Upper lobe of right lung (tissue), 1 donor: ENCODE data around the gene CD37. TPM values are rescaled to one million over a fixed set of nuclear protein-coding genes. Genes with fewer than 3 reads are reported as not detected.
"Not testable (repeated sequence)": the region's sequence is repeated elsewhere in the genome, so short reads cannot be mapped to it uniquely, and the experiment has no call there.

Experiments
- ATAC-seq: fragments of 200-7000 bp; cut with Tn5 transposase; one replicate; pipeline ENCODE4 v1.9.1; 2020; ENCODE audit warnings: mild to moderate bottlenecking, moderate library complexity
- DNase-seq: peaks from one replicate; pipeline ENCODE4 v3.0.0-alpha.2; 2020
- H3K27ac ChIP-seq: fragments of 200-600 bp; one replicate; pipeline ENCODE4 v1.8.0; 2022
- H3K27me3 ChIP-seq: fragments of 200-600 bp; one replicate; pipeline ENCODE4 v1.8.0; 2022; ENCODE audit warnings: mild to moderate bottlenecking
- H3K36me3 ChIP-seq: fragments of 200-600 bp; one replicate; pipeline ENCODE4 v1.8.0; 2022
- H3K4me1 ChIP-seq: fragments of 200-600 bp; one replicate; pipeline ENCODE4 v1.8.0; 2022
- H3K4me3 ChIP-seq: fragments of 200-600 bp; one replicate; pipeline ENCODE4 v1.8.0; 2022; ENCODE audit warnings: mild to moderate bottlenecking
- H3K9me3 ChIP-seq: fragments of 200-600 bp; one replicate; pipeline ENCODE4 v1.8.0; 2022
- CTCF ChIP-seq: fragments of 200-600 bp; IDR thresholded peaks from one replicate; pipeline ENCODE4 v1.8.0; 2022; ENCODE audit warnings: antibody characterized with exemption
- intact Hi-C: fragments of 100-400 bp; cut with DNase I; formaldehyde crosslinking; loops from one replicate; pipeline ENCODE4 v1.11.0; 2022
- total RNA-seq: library from RNA; stranded (reverse); fragmentation: NEBNext Ultra II Directional; extraction: Animal tissue kit (Norgen Biotek cat#: 25700); gene quantifications from one replicate; pipeline ENCODE4 v1.2.1, GENCODE V29; 2021
- donor health status: DM: no; HTN: yes; CAD: no; lungs with severe emphysema.

The CD37 gene
- total RNA-seq, 1 donor from 2014 or later = 101 TPM

GRCh38 chr19:49363268-49364082 is 28.3 kb downstream of the CD37 start, which contains the start of gene DKKL1:
TSS of gene DKKL1 (plus strand) at chr19:49363877. CDS start at chr19:49363999, 122 bp downstream.
- H3K27me3 ChIP-seq = no peaks in the 10 kb centered on the region
- peak within 1 kb of the TSS; percentile 88 for H3K27ac ChIP-seq
- TF ChIP-seq CTCF = peak; percentile 21
- peak within 1 kb of the TSS; percentile 76 for H3K4me3 ChIP-seq
- peaks cover 7% of the 10 kb centered on the region for H3K4me1 ChIP-seq
- H3K36me3 ChIP-seq = peaks cover 10% of the 10 kb centered on the region
- intact Hi-C loops = no loop called here
- DNase-seq = peak; percentile 99
- H3K9me3 ChIP-seq = peaks cover 2% of the 10 kb centered on the region
- peak; percentile 95 for ATAC-seq

GRCh38 chr19:49364083-49364737 is 29.0 kb downstream of the CD37 start:
- DNase-seq (no peak), ATAC-seq (no peak)
- intact Hi-C loops = no loop called here
- peaks cover 7% of the 10 kb centered on the region for H3K4me1 ChIP-seq
- H3K9me3 ChIP-seq = peaks cover 8% of the 10 kb centered on the region
- H3K27me3 ChIP-seq = no peaks in the 10 kb centered on the region
- H3K4me3 ChIP-seq = peak overlapping the region; percentile 33
- peaks cover 3% of the 10 kb centered on the region for H3K36me3 ChIP-seq
- H3K27ac ChIP-seq = peak overlapping the region; percentile 12
- TF ChIP-seq CTCF = no peak

GRCh38 chr19:49366110-49366509 is 30.9 kb downstream of the CD37 start:
- H3K27ac ChIP-seq = no peak overlapping the region
- DNase-seq (no peak), ATAC-seq (no peak)
- intact Hi-C loops = no loop called here
- H3K27me3 ChIP-seq = no peaks in the 10 kb centered on the region
- TF ChIP-seq CTCF = no peak
- peaks cover 7% of the 10 kb centered on the region for H3K4me1 ChIP-seq
- H3K4me3 ChIP-seq = no peak overlapping the region
- peaks cover 8% of the 10 kb centered on the region for H3K9me3 ChIP-seq
- no peaks in the 10 kb centered on the region for H3K36me3 ChIP-seq

GRCh38 chr19:49368711-49369358 is 33.6 kb downstream of the CD37 start:
- H3K4me3 ChIP-seq = no peak overlapping the region
- H3K36me3 ChIP-seq = no peaks in the 10 kb centered on the region
- no peak for ATAC-seq
- TF ChIP-seq CTCF = no peak
- H3K27ac ChIP-seq = no peak overlapping the region
- H3K27me3 ChIP-seq = no peaks in the 10 kb centered on the region
- no peak for DNase-seq
- H3K4me1 ChIP-seq = no peaks in the 10 kb centered on the region
- peaks cover 8% of the 10 kb centered on the region for H3K9me3 ChIP-seq
- intact Hi-C loops = no loop called here

- no peak for TF ChIP-seq CTCF
- Histone ChIP-seq H3K27ac (no peak overlapping the region), H3K4me1 (no peaks in the 10 kb centered on the region)
Observed at GRCh38 chr19:49371184-49371583, 36.0 kb downstream of the CD37 start.

GRCh38 chr19:49373174-49373573 is 38.0 kb downstream of the CD37 start:
- H3K4me3 ChIP-seq, H3K27ac ChIP-seq, H3K27me3 ChIP-seq, H3K9me3 ChIP-seq, ATAC-seq, intact Hi-C loops, H3K4me1 ChIP-seq, H3K36me3 ChIP-seq, DNase-seq: not testable (repeated sequence)

More at GRCh38 chr19:49371184-49371583, 36.0 kb downstream of the CD37 start:
- Histone ChIP-seq H3K36me3 (no peaks in the 10 kb centered on the region), H3K27me3 (no peaks in the 10 kb centered on the region), H3K9me3 (peaks cover 8% of the 10 kb centered on the region), H3K4me3 (no peak overlapping the region)
- DNase-seq (no peak), ATAC-seq (no peak)
- intact Hi-C loops = no loop called here
